Ectodermal cell (in vitro differentiated cells): ENCODE measurements around the gene WNT3.

Experiments
- H3K27ac ChIP-seq: 2 replicates; pipeline ENCODE4 v1.7.0; 2013; ENCODE audit warnings: mild to moderate bottlenecking, low read depth, low read length; ENCODE audit not compliant: insufficient read depth, poor library complexity, severe bottlenecking
- H3K27me3 ChIP-seq: 2 replicates; pipeline ENCODE4 v1.7.0; 2013; ENCODE audit warnings: mild to moderate bottlenecking, low read length; ENCODE audit not compliant: insufficient read depth, control insufficient read depth, poor library complexity, severe bottlenecking
- H3K36me3 ChIP-seq: one replicate; pipeline ENCODE4 v1.7.0; 2013; ENCODE audit warnings: low read length; ENCODE audit not compliant: control insufficient read depth, insufficient read depth
- H3K4me1 ChIP-seq: one replicate; pipeline ENCODE4 v1.7.0; 2013; ENCODE audit warnings: low read length; ENCODE audit not compliant: control insufficient read depth, insufficient read depth
- H3K4me3 ChIP-seq: 2 replicates; pipeline ENCODE4 v1.7.0; 2013; ENCODE audit warnings: low read depth, low read length, control low read depth; ENCODE audit not compliant: insufficient read depth
- H3K9me3 ChIP-seq: 2 replicates; pipeline ENCODE4 v1.7.0; 2013; ENCODE audit warnings: mild to moderate bottlenecking, low read length, moderate library complexity; ENCODE audit not compliant: control insufficient read depth
- WGBS, 2 experiments: methylation state at CpG; one replicate each; pipeline ENCODE4 v1.1.7; 2013; ENCODE audit warnings: missing lambda C conversion rate in 2 of 2; 5-methylcytosine and 5-hydroxymethylcytosine counted together

Gene WNT3

GRCh38 chr17:46776298-46777005 is 42.0 kb downstream of the WNT3 start:
- no peak overlapping the region for H3K27ac ChIP-seq
- no peaks in the 10 kb centered on the region for H3K9me3 ChIP-seq
- peaks cover 24% of the 10 kb centered on the region for H3K4me1 ChIP-seq
- H3K4me3 ChIP-seq: no peak overlapping the region
- no peaks in the 10 kb centered on the region for H3K36me3 ChIP-seq
- 92 to 96% methylated on average over 12 of the region's 12 CpGs for WGBS, 2 experiments
- peaks cover 48% of the 10 kb centered on the region for H3K27me3 ChIP-seq

- H3K4me3 ChIP-seq: no peak overlapping the region
- H3K4me1 ChIP-seq: peaks cover 33% of the 10 kb centered on the region
- no peaks in the 10 kb centered on the region for H3K36me3 ChIP-seq
- WGBS, 2 experiments: 92 to 96% methylated on average over 10 of the region's 10 CpGs
- H3K9me3 ChIP-seq: no peaks in the 10 kb centered on the region
- H3K27ac ChIP-seq: no peak overlapping the region
- H3K27me3 ChIP-seq: peaks cover 63% of the 10 kb centered on the region
Observed at GRCh38 chr17:46774108-46774737, 44.3 kb downstream of the WNT3 start.

- Histone ChIP-seq H3K9me3 (no peaks in the 10 kb centered on the region), H3K4me1 (peaks cover 30% of the 10 kb centered on the region), H3K4me3 (no peak overlapping the region), H3K27me3 (peaks cover 60% of the 10 kb centered on the region), H3K36me3 (no peaks in the 10 kb centered on the region), H3K27ac (no peak overlapping the region)
- 74 to 75% methylated on average over 15 of the region's 15 CpGs for WGBS, 2 experiments
Observed at GRCh38 chr17:46773676-46774075, 44.8 kb downstream of the WNT3 start.

GRCh38 chr17:46773221-46773605 is 45.3 kb downstream of the WNT3 start:
- Histone ChIP-seq H3K4me1 (peaks cover 25% of the 10 kb centered on the region), H3K9me3 (no peaks in the 10 kb centered on the region), H3K27ac (no peak overlapping the region), H3K36me3 (no peaks in the 10 kb centered on the region), H3K27me3 (peaks cover 58% of the 10 kb centered on the region), H3K4me3 (no peak overlapping the region)
- 16 to 17% methylated on average over 6 of the region's 6 CpGs for WGBS, 2 experiments

- 3 to 4% methylated on average over 16 of the region's 16 CpGs for WGBS, 2 experiments
- no peaks in the 10 kb centered on the region for H3K9me3 ChIP-seq
- peaks cover 58% of the 10 kb centered on the region for H3K27me3 ChIP-seq
- no peaks in the 10 kb centered on the region for H3K36me3 ChIP-seq
- no peak overlapping the region for H3K27ac ChIP-seq
- peaks cover 23% of the 10 kb centered on the region for H3K4me1 ChIP-seq
- H3K4me3 ChIP-seq: peak overlapping the region; percentile 45
Observed at GRCh38 chr17:46772475-46773220, 45.8 kb downstream of the WNT3 start.

- Histone ChIP-seq H3K27me3 (peaks cover 58% of the 10 kb centered on the region), H3K4me1 (peaks cover 23% of the 10 kb centered on the region), H3K9me3 (no peaks in the 10 kb centered on the region), H3K27ac (peak overlapping the region; percentile 73), H3K4me3 (peak overlapping the region; percentile 45), H3K36me3 (no peaks in the 10 kb centered on the region)
- WGBS, 2 experiments: 0% methylated on average over 135 of the region's 135 CpGs
Observed at GRCh38 chr17:46771561-46772474, 46.7 kb downstream of the WNT3 start.

- WGBS, 2 experiments: 5 to 6% methylated on average over 73 of the region's 73 CpGs
- Histone ChIP-seq H3K27ac (peak overlapping the region; percentile 79), H3K27me3 (peaks cover 52% of the 10 kb centered on the region), H3K36me3 (no peaks in the 10 kb centered on the region), H3K9me3 (no peaks in the 10 kb centered on the region), H3K4me1 (peaks cover 23% of the 10 kb centered on the region), H3K4me3 (peak overlapping the region; percentile 40)
Observed at GRCh38 chr17:46770818-46771560, 47.5 kb downstream of the WNT3 start.

GRCh38 chr17:46770439-46770817 is 48.1 kb downstream of the WNT3 start:
- Histone ChIP-seq H3K4me1 (peaks cover 23% of the 10 kb centered on the region), H3K27me3 (peaks cover 52% of the 10 kb centered on the region), H3K4me3 (peak overlapping the region; percentile 40), H3K27ac (peak overlapping the region; percentile 79), H3K36me3 (no peaks in the 10 kb centered on the region), H3K9me3 (no peaks in the 10 kb centered on the region)
- WGBS, 2 experiments: 74 to 75% methylated on average over 14 of the region's 14 CpGs
